CD8-positive, alpha-beta memory T cell (primary cell): ENCODE measurements around the gene FHIT. TPM values are rescaled to one million over a fixed set of nuclear protein-coding genes. Genes with fewer than 3 reads are reported as not detected.
"Not testable (repeated sequence)": the region's sequence is repeated elsewhere in the genome, so short reads cannot be mapped to it uniquely, and the experiment has no call there.

Experiments
- CTCF ChIA-PET: fragments of 350-600 bp; sonication (Branson Sonifier 250); formaldehyde crosslinking; loops from one replicate; lab custom pipeline; 2021; ENCODE audit warnings: antibody characterized with exemption; lab: Charles Lee
- POLR2A ChIA-PET: fragments of 350-600 bp; sonication (Branson Sonifier 250); formaldehyde crosslinking; loops from one replicate; lab custom pipeline; 2021; ENCODE audit warnings: antibody characterized with exemption; lab: Charles Lee
- DNase-seq, 5 donors: peaks; one replicate each; pipeline versions ENCODE4 v3.0.0 to v3.0.0-alpha.2; 2020 to 2022; ENCODE audit warnings: mixed read lengths in 1 of 5
- H3K27ac ChIP-seq: one replicate; pipeline ENCODE4 v1.7.0; 2013; ENCODE audit warnings: low read depth, mild to moderate bottlenecking, low read length, moderate library complexity
- H3K27me3 ChIP-seq: 2 replicates; pipeline ENCODE4 v1.7.0; 2013; ENCODE audit warnings: low read length, mild to moderate bottlenecking; ENCODE audit not compliant: insufficient read depth, poor library complexity, severe bottlenecking
- H3K36me3 ChIP-seq: 2 replicates; pipeline ENCODE4 v1.7.0; 2013; ENCODE audit warnings: mild to moderate bottlenecking, low read length, moderate library complexity; ENCODE audit not compliant: insufficient read depth
- H3K4me1 ChIP-seq: 2 replicates; pipeline ENCODE4 v1.7.0; 2013; ENCODE audit warnings: mild to moderate bottlenecking, low read length, moderate library complexity; ENCODE audit not compliant: insufficient read depth
- H3K4me3 ChIP-seq: 2 replicates; pipeline ENCODE4 v1.7.0; 2013; ENCODE audit warnings: mild to moderate bottlenecking, low read length
- H3K9me3 ChIP-seq: 2 replicates; pipeline ENCODE4 v1.7.0; 2013; ENCODE audit warnings: mild to moderate bottlenecking, low read length
- H3K27ac Mint-ChIP-seq, 8 donors: one replicate each; pipeline ENCODE4 v1.8.0; 2020 to 2021; ENCODE audit warnings: mixed read lengths in 8 of 8, mild to moderate bottlenecking in 6 of 8, inconsistent platforms in 3 of 8, moderate library complexity in 3 of 8
- H3K27me3 Mint-ChIP-seq, 2 donors: one replicate each; pipeline ENCODE4 v1.8.0; 2020 to 2021; ENCODE audit warnings: mixed read lengths in 2 of 2, mild to moderate bottlenecking in 1 of 2, moderate library complexity in 1 of 2
- H3K36me3 Mint-ChIP-seq, 3 donors: one replicate each; pipeline ENCODE4 v1.8.0; 2020 to 2021; ENCODE audit warnings: mixed read lengths in 3 of 3, inconsistent platforms in 1 of 3, mild to moderate bottlenecking in 1 of 3
- H3K4me1 Mint-ChIP-seq, 3 donors: one replicate each; pipeline ENCODE4 v1.8.0; 2020 to 2021; ENCODE audit warnings: mixed read lengths in 3 of 3, inconsistent platforms in 1 of 3, mild to moderate bottlenecking in 1 of 3
- H3K4me3 Mint-ChIP-seq, 7 donors: one replicate each; pipeline ENCODE4 v1.8.0; 2020 to 2021; ENCODE audit warnings: mixed read lengths in 7 of 7, mild to moderate bottlenecking in 6 of 7, moderate library complexity in 4 of 7, inconsistent platforms in 2 of 7
- H3K9me3 Mint-ChIP-seq, 5 donors: one replicate each; pipeline ENCODE4 v1.8.0; 2020 to 2022; ENCODE audit warnings: mixed read lengths in 5 of 5, mild to moderate bottlenecking in 3 of 5, moderate library complexity in 2 of 5, inconsistent platforms in 1 of 5
- polyA plus RNA-seq: library from polyadenylated mRNA; unstranded; fragments of 300-500 nt; fragmentation: Illumina TruSeq; gene quantifications from one replicate; pipeline ENCODE4 v1.2.3, GENCODE V29; 2021
- total RNA-seq, 2 experiments: library from RNA; stranded (reverse); gene quantifications; one replicate each; pipeline ENCODE4 v1.2.3, GENCODE V29; 2021

FHIT gene
- total and polyA plus RNA-seq, 3 experiments from 2014 or later: 4.1 to 7.4 (median 4.2) TPM

DNA sequence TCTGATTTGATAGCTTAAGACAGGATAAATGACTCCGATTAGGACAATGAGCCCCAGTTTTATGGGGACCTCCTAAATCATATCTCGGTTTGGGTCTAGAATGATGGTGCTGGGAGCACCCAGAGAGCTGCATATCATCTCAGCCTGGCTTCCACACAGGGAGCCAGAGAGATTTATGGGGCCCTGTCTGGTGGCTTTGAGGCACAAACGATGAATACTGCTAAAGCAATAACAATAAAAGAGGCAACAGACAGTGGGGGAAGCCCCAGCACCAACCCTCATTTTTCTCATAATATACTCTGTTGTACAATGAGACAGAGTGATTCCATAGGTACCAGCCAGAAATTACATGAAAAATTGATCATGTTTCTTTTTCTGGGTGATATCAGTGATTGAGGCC lies 1312.4 kb downstream of the FHIT start:
- H3K9me3 Mint-ChIP-seq: no peaks in the 10 kb centered on the region
- H3K27me3 Mint-ChIP-seq: peaks cover 0 to 2% of the 10 kb centered on the region in 2 donors
- H3K9me3 ChIP-seq: no peaks in the 10 kb centered on the region
- peaks cover 38% of the 10 kb centered on the region for H3K4me1 ChIP-seq
- H3K4me3 Mint-ChIP-seq: no peak overlapping the region
- ChIA-PET POLR2A (no interaction called here), CTCF (no interaction called here)
- no peak overlapping the region for H3K27ac ChIP-seq
- peak overlapping the region in 1 of 8 donors; percentile 16 for H3K27ac Mint-ChIP-seq
- H3K27me3 ChIP-seq: no peaks in the 10 kb centered on the region
- peaks cover 0 to 4% (median 0%) of the 10 kb centered on the region in 3 donors for H3K36me3 Mint-ChIP-seq
- H3K4me1 Mint-ChIP-seq: peaks cover 25 to 51% (median 39%) of the 10 kb centered on the region in 3 donors
- no peak for DNase-seq
- no peak overlapping the region for H3K4me3 ChIP-seq
- no peaks in the 10 kb centered on the region for H3K36me3 ChIP-seq

DNA sequence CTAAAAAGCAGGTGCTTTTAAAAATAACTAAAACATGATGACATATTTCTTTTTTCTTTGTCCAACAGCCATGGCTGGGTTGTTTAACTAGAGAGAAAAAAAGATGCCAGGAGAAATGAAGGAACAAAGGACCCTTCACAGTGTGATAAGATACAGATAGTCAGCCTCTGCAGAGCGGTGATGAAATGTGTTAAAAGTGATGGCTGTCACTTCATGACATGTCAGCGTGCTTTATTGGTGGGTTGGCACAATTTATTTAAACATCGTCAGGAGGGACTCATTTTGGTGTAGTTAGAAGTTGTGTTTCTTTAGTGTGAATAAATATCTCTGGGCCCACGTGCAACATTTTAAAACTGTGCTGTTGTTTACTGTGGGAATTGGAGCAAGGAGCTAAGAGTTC lies 1314.1 kb downstream of the FHIT start:
- Mint-ChIP-seq H3K4me3 (no peak overlapping the region), H3K36me3 (peaks cover 0 to 4% (median 0%) of the 10 kb centered on the region in 3 donors)

DNA sequence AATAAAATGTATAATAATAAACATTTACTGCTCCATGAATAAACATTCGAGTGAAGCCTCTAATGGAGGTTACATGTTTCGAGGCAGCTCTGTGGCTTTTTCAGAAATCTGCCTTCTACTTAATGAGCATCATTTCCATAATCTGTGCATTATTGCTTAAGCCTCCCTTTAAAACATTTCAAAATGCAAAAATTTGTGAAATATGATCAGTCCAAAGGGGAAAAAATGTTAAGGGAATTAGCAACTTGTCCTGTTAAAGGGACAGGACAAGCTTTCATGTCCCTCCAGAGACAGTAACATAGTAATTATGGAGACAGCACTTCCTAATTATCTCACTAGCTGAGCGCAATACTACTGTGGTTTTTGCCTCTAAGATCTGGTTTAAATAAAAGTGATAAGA lies 1314.8 kb downstream of the FHIT start:
- no peak overlapping the region for H3K27ac ChIP-seq
- H3K9me3 Mint-ChIP-seq: no peaks in the 10 kb centered on the region
- ChIA-PET CTCF (no interaction called here), POLR2A (no interaction called here)
- H3K4me3 Mint-ChIP-seq: no peak overlapping the region
- H3K4me1 Mint-ChIP-seq: peaks cover 24 to 49% (median 38%) of the 10 kb centered on the region in 3 donors
- H3K27me3 ChIP-seq: no peaks in the 10 kb centered on the region
- H3K27me3 Mint-ChIP-seq: peaks cover 0 to 2% of the 10 kb centered on the region in 2 donors
- DNase-seq: no peak
- H3K4me1 ChIP-seq: peaks cover 52% of the 10 kb centered on the region
- no peak overlapping the region for H3K27ac Mint-ChIP-seq
- no peaks in the 10 kb centered on the region for H3K9me3 ChIP-seq
- no peak overlapping the region for H3K4me3 ChIP-seq
- H3K36me3 ChIP-seq: no peaks in the 10 kb centered on the region
- H3K36me3 Mint-ChIP-seq: peaks cover 0 to 4% (median 0%) of the 10 kb centered on the region in 3 donors

More for the DNA sequence above, 1314.1 kb downstream of the FHIT start:
- no peak overlapping the region for H3K27ac ChIP-seq
- H3K9me3 ChIP-seq: no peaks in the 10 kb centered on the region
- H3K27me3 ChIP-seq: no peaks in the 10 kb centered on the region
- no peaks in the 10 kb centered on the region for H3K36me3 ChIP-seq
- peaks cover 52% of the 10 kb centered on the region for H3K4me1 ChIP-seq
- peaks cover 26 to 51% (median 41%) of the 10 kb centered on the region in 3 donors for H3K4me1 Mint-ChIP-seq
- CTCF ChIA-PET: no interaction called here
- H3K27ac Mint-ChIP-seq: no peak overlapping the region
- no peaks in the 10 kb centered on the region for H3K9me3 Mint-ChIP-seq
- peaks cover 0 to 2% of the 10 kb centered on the region in 2 donors for H3K27me3 Mint-ChIP-seq
- no peak overlapping the region for H3K4me3 ChIP-seq
- DNase-seq: no peak
- POLR2A ChIA-PET: no interaction called here

DNA sequence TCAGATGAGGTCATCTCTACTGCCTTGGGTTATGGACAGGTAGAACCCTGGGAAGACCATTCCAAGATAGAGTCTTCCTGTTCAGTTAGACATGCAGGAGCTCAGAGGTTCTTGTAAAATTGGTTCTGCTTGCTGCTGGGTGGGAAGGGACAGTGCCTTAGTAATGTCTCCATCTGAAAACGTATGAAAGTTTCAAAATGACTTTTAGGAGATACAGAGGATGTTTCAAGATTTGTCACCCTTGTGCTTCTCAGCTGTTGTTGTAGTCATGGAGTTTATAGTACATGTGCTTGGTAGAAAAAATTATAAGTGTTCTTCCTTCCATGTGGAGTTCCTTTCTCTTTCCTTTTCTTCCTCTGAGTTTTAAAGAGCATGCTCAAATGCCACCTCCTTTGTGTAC lies 1316.2 kb downstream of the FHIT start:
- Mint-ChIP-seq H3K27me3 (peaks cover 0 to 2% of the 10 kb centered on the region in 2 donors), H3K4me1 (peaks cover 10 to 34% (median 24%) of the 10 kb centered on the region in 3 donors), H3K4me3 (no peak overlapping the region), H3K9me3 (no peaks in the 10 kb centered on the region), H3K36me3 (peaks cover 0 to 4% (median 0%) of the 10 kb centered on the region in 3 donors), H3K27ac (peak overlapping the region in 1 of 8 donors; percentile 6)
- Histone ChIP-seq H3K4me3 (no peak overlapping the region), H3K9me3 (no peaks in the 10 kb centered on the region), H3K27me3 (no peaks in the 10 kb centered on the region), H3K36me3 (no peaks in the 10 kb centered on the region), H3K27ac (no peak overlapping the region), H3K4me1 (peaks cover 52% of the 10 kb centered on the region)
- CTCF ChIA-PET: no interaction called here
- DNase-seq: no peak
- POLR2A ChIA-PET: no interaction called here

DNA sequence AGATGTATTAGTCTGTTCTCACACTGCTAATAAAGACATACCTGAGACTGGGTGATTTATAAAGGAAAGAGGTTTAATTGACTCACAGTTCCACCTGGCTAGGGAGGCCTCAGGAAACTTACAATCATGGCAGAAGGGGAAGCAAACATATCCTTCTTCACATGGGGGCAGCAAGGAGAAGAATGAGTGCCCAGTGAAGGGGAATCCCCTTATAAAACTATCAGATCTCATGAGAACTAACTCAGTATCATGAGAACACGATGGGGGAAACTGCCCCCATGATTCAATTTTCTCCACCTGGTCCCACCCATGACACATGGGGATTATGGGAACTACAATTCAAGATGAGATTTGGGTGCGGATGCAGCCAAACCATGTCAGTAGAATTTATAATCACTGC lies 1316.7 kb downstream of the FHIT start:
- H3K36me3 ChIP-seq, H3K9me3 Mint-ChIP-seq, H3K27ac ChIP-seq, DNase-seq, H3K4me3 Mint-ChIP-seq, POLR2A ChIA-PET, H3K27me3 Mint-ChIP-seq, H3K27me3 ChIP-seq, H3K4me3 ChIP-seq, H3K36me3 Mint-ChIP-seq, H3K9me3 ChIP-seq: not testable (repeated sequence)
- CTCF ChIA-PET: interaction anchor here (0.9 kb wide), 1 partner anchor 162 kb away, joined by 3 read pairs; no protein-coding TSS in a partner anchor
- H3K27ac Mint-ChIP-seq: peak overlapping the region in 1 of 8 donors; percentile 57
- peaks cover 50% of the 10 kb centered on the region for H3K4me1 ChIP-seq
- H3K4me1 Mint-ChIP-seq: peaks cover 8 to 30% (median 19%) of the 10 kb centered on the region in 3 donors

DNA sequence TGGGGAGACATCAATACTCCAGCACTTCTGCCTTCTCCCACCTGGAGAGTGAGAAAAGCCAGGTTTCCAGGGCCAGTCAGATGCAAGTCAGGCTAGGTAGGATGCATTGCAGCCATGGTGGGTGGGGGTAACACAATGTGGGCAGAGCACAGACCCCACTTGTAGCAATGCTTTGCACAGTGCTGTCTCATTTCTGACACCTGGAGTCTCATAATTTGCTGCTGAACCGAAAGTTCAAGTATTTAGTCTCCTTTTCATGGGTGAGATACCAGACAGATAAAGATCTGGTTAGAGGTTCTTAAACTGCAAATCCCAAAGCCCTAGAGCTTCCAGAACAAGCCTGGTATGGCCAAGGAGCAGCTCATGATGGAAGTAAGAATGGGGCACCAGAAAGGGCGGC lies 1321.1 kb downstream of the FHIT start:
- no peaks in the 10 kb centered on the region for H3K27me3 Mint-ChIP-seq
- Histone ChIP-seq H3K27me3 (no peaks in the 10 kb centered on the region), H3K27ac (no peak overlapping the region), H3K4me3 (no peak overlapping the region), H3K9me3 (no peaks in the 10 kb centered on the region), H3K4me1 (peaks cover 44% of the 10 kb centered on the region), H3K36me3 (no peaks in the 10 kb centered on the region)
- H3K36me3 Mint-ChIP-seq: peaks cover 0 to 12% (median 0%) of the 10 kb centered on the region in 3 donors
- H3K4me3 Mint-ChIP-seq: no peak overlapping the region
- ChIA-PET POLR2A (no interaction called here), CTCF (no interaction called here)
- no peak overlapping the region for H3K27ac Mint-ChIP-seq
- H3K4me1 Mint-ChIP-seq: peaks cover 4 to 16% (median 14%) of the 10 kb centered on the region in 3 donors
- DNase-seq: no peak
- H3K9me3 Mint-ChIP-seq: no peaks in the 10 kb centered on the region

DNA sequence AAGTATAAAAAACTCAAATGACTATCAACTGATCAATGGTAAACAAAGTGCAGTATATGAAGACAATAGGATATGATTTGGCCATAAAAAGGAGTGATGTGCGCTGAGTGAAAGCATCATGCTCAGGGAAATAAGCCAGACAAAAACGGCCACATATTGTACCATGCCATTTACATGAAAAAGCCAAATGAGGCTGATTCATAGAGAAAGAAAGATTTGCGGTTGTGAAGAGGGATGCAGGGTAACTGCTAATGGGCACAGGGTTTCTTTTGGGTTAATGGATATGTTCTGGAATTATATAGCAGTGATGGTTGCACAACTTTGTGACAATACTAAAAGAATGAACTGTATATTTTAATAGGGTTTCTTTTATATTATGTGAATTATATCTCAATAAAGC lies 1324.2 kb downstream of the FHIT start:
- no peak overlapping the region for H3K27ac Mint-ChIP-seq
- H3K4me1 Mint-ChIP-seq: peaks cover 1 to 6% (median 4%) of the 10 kb centered on the region in 3 donors
- H3K4me3 ChIP-seq: no peak overlapping the region
- no peak overlapping the region for H3K4me3 Mint-ChIP-seq
- H3K27me3 Mint-ChIP-seq: no peaks in the 10 kb centered on the region
- no peaks in the 10 kb centered on the region for H3K36me3 ChIP-seq
- DNase-seq: no peak
- H3K9me3 ChIP-seq: no peaks in the 10 kb centered on the region
- no peaks in the 10 kb centered on the region for H3K27me3 ChIP-seq
- no peak overlapping the region for H3K27ac ChIP-seq
- ChIA-PET POLR2A (no interaction called here), CTCF (no interaction called here)
- peaks cover 40% of the 10 kb centered on the region for H3K4me1 ChIP-seq
- no peaks in the 10 kb centered on the region for H3K9me3 Mint-ChIP-seq
- H3K36me3 Mint-ChIP-seq: peaks cover 0 to 20% (median 2%) of the 10 kb centered on the region in 3 donors

DNA sequence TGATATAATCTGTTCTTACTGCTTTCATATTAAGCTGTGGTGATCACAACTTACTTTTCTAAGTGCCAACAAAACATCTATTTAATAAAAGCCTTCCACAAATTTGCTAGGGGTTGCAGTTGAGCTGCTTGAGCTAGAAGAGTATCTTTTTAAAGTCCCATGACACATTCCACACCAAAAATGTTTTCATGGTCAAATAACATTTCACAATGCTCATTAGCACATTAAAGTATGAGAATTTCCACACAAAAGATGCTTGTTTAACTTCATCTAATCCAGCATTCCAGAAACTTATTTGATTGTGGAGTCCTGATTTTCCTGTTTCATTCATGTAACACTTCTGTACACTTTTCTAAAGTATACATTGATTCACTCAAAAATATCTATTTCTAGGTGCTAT lies 1325.3 kb downstream of the FHIT start:
- no peaks in the 10 kb centered on the region for H3K36me3 ChIP-seq
- no peak overlapping the region for H3K4me3 ChIP-seq
- CTCF ChIA-PET: no interaction called here
- H3K4me1 ChIP-seq: peaks cover 34% of the 10 kb centered on the region
- peaks cover 1 to 4% (median 4%) of the 10 kb centered on the region in 3 donors for H3K4me1 Mint-ChIP-seq
- H3K27me3 Mint-ChIP-seq: no peaks in the 10 kb centered on the region
- no peak for DNase-seq
- no peak overlapping the region for H3K27ac Mint-ChIP-seq
- H3K27ac ChIP-seq: no peak overlapping the region
- POLR2A ChIA-PET: no interaction called here
- H3K27me3 ChIP-seq: no peaks in the 10 kb centered on the region
- no peak overlapping the region for H3K4me3 Mint-ChIP-seq
- no peaks in the 10 kb centered on the region for H3K9me3 ChIP-seq
- H3K36me3 Mint-ChIP-seq: peaks cover 0 to 20% (median 2%) of the 10 kb centered on the region in 3 donors
- no peaks in the 10 kb centered on the region for H3K9me3 Mint-ChIP-seq
